Brain pericyte (primary cell): ENCODE results near the gene ZBP1.

ENCODE experiments used
- DNase-seq: peaks from one replicate; pipeline ENCODE4 v3.0.0-alpha.2; 2012; ENCODE audit warnings: low read depth, low spot score

The ZBP1 gene

GRCh38 chr20:57559658-57560553, 60.3 kb downstream of the ZBP1 start:
- no peak for DNase-seq

GRCh38 chr20:57559289-57559634, 61.0 kb downstream of the ZBP1 start:
- no peak for DNase-seq

- no peak for DNase-seq
These were observed 61.5 kb downstream of the ZBP1 start for GRCh38 chr20:57558614-57559288.

GRCh38 chr20:57557926-57558613, 62.2 kb downstream of the ZBP1 start:
- DNase-seq = no peak

- DNase-seq = no peak
These were observed 63.3 kb downstream of the ZBP1 start for GRCh38 chr20:57556980-57557274.

GRCh38 chr20:57555457-57556184, 64.6 kb downstream of the ZBP1 start:
- no peak for DNase-seq
